Lower leg skin (tissue), 3 donors: ENCODE data around the gene TMEM269.

Experiments
- POLR2A ChIP-seq, 2 donors: fragments of 450-650 bp; IDR thresholded peaks; one replicate each; pipeline ENCODE4 v1.6.1; 2016 to 2017; ENCODE audit warnings: antibody characterized with exemption in 2 of 2, mild to moderate bottlenecking in 1 of 2, moderate library complexity in 1 of 2
- TF ChIP-seq, protein P1 (sequence below), 3 donors: fragments of 450-650 bp; IDR thresholded peaks; one replicate each; pipeline ENCODE4 v1.5.1; 2016; ENCODE audit warnings: antibody characterized with exemption in 3 of 3, mild to moderate bottlenecking in 3 of 3, moderate library complexity in 2 of 3

DNA sequence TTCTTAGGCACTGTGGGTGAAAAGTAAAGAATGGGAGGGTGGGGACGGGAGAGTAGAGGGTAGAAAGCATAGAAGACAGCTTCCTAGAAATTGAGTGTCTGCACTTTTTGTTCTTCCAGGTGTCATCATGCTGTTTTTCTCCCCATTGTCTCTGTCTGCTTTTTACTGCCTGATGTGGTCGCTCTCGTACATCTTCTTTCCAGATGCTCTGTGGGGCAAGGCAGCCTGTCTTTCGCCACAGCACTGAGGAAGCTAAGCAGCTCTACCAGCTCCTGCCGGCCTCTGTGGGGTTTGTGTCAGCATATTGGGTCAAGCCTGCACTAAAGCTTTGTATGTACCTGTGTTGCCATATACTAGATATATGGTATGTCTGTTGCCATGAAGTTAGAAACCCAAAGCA lies 13.2 kb downstream of the TMEM269 start:
- TF ChIP-seq, protein P1, sequence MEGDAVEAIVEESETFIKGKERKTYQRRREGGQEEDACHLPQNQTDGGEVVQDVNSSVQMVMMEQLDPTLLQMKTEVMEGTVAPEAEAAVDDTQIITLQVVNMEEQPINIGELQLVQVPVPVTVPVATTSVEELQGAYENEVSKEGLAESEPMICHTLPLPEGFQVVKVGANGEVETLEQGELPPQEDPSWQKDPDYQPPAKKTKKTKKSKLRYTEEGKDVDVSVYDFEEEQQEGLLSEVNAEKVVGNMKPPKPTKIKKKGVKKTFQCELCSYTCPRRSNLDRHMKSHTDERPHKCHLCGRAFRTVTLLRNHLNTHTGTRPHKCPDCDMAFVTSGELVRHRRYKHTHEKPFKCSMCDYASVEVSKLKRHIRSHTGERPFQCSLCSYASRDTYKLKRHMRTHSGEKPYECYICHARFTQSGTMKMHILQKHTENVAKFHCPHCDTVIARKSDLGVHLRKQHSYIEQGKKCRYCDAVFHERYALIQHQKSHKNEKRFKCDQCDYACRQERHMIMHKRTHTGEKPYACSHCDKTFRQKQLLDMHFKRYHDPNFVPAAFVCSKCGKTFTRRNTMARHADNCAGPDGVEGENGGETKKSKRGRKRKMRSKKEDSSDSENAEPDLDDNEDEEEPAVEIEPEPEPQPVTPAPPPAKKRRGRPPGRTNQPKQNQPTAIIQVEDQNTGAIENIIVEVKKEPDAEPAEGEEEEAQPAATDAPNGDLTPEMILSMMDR (IDR thresholded peaks at IDR 0.05) = no peak
- TF ChIP-seq POLR2A (IDR thresholded peaks at IDR 0.05) = no peak
